Measurements from ENCODE around the gene RNF182. TPM values are rescaled to one million over a fixed set of nuclear protein-coding genes. Genes with fewer than 3 reads are reported as not detected.

The RNF182 gene
- polyA plus RNA-seq, 1 of the 3 experiments (the other 2 are of a cell fraction), result 8.0 TPM

- no peak for TF ChIP-seq CHD2 (IDR thresholded peaks at IDR 0.05; ENCODE audit: low read length, partially characterized antibody)
- TF ChIP-seq, protein P1, sequence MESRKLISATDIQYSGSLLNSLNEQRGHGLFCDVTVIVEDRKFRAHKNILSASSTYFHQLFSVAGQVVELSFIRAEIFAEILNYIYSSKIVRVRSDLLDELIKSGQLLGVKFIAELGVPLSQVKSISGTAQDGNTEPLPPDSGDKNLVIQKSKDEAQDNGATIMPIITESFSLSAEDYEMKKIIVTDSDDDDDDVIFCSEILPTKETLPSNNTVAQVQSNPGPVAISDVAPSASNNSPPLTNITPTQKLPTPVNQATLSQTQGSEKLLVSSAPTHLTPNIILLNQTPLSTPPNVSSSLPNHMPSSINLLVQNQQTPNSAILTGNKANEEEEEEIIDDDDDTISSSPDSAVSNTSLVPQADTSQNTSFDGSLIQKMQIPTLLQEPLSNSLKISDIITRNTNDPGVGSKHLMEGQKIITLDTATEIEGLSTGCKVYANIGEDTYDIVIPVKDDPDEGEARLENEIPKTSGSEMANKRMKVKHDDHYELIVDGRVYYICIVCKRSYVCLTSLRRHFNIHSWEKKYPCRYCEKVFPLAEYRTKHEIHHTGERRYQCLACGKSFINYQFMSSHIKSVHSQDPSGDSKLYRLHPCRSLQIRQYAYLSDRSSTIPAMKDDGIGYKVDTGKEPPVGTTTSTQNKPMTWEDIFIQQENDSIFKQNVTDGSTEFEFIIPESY (IDR thresholded peaks at IDR 0.05; ENCODE audit: borderline replicate concordance, low read depth), result no peak
- no peaks in the 10 kb centered on the region; the same call in 1 of the 2 replicates for H3K27me3 ChIP-seq (ENCODE audit: insufficient read depth)
- no peak overlapping the region for H3K4me2 ChIP-seq
- no peaks in the 10 kb centered on the region for H3K9me3 ChIP-seq
- no peak overlapping the region for H2AFZ ChIP-seq (ENCODE audit: low read depth)
- no peak for DNase-seq
- H3K4me3 ChIP-seq (ENCODE audit: low read depth in 2 of 2, low read length in 1 of 2), result no peak overlapping the region
- 59% methylated on average over 5 of the region's 5 CpGs for WGBS (ENCODE audit: low lambda C conversion rate)
- no peaks in the 10 kb centered on the region for H3K36me3 ChIP-seq (replicated peaks in 1 of 2; ENCODE audit: control insufficient read depth in 1 of 2, insufficient read depth in 2 of 2, low read length in 1 of 2)
- no peaks in the 10 kb centered on the region for H3K79me2 ChIP-seq (ENCODE audit: insufficient read depth)
- no peak overlapping the region for H3K27ac ChIP-seq (ENCODE audit: low read depth in 2 of 2, low read length in 1 of 2)
- no peaks in the 10 kb centered on the region for H3K4me1 ChIP-seq (ENCODE audit: control insufficient read depth in 1 of 2, insufficient read depth in 2 of 2, low read depth in 1 of 2, low read length in 1 of 2)
- ChIA-PET POLR2A (no interaction called here), CTCF (interaction anchor here (1.1 to 3.6 kb wide), 4 partner anchors 10 to 182 kb away, joined by 3 to 16 read pairs (median 16); no protein-coding TSS in a partner anchor)
- H4K20me1 ChIP-seq (ENCODE audit: insufficient read depth), result no peaks in the 10 kb centered on the region
- no peaks in the 10 kb centered on the region for H3F3A ChIP-seq (replicated peaks; ENCODE audit: insufficient read depth)
- H3K9me2 ChIP-seq, result no peaks in the 10 kb centered on the region
- H3K9ac ChIP-seq, result no peak overlapping the region
These were observed 40.4 kb upstream of the RNF182 start for GRCh38 chr6:13884397-13884796.

DNA sequence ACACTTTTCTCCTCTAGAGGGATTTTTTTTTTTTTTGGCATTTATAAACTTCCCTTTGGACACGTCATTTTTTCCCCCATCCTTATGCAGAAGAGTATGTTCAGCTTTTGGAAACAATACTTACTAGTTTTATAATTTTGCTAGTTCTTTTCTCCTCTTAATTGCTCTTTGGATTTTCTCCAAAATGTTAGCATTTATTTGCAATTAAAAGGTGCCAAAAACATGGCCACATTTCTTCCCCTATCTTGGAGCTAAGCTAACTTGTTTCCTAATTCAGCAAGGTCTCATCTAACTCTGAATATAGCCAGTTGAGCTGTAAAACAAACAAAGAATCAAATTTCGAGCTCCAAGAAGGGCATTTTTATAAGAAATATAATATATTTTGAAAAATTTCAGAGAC, 39.2 kb upstream of the RNF182 start:
- 44% methylated on average over 2 of the region's 2 CpGs for WGBS (ENCODE audit: low lambda C conversion rate)
- H3K36me3 ChIP-seq (replicated peaks in 1 of 2; ENCODE audit: control insufficient read depth in 1 of 2, insufficient read depth in 2 of 2, low read length in 1 of 2), result no peaks in the 10 kb centered on the region
- no peak for TF ChIP-seq FOXJ3 (CRISPR knock-in tag; IDR thresholded peaks at IDR 0.05)
- TF ChIP-seq, protein P2, sequence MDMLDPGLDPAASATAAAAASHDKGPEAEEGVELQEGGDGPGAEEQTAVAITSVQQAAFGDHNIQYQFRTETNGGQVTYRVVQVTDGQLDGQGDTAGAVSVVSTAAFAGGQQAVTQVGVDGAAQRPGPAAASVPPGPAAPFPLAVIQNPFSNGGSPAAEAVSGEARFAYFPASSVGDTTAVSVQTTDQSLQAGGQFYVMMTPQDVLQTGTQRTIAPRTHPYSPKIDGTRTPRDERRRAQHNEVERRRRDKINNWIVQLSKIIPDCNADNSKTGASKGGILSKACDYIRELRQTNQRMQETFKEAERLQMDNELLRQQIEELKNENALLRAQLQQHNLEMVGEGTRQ (IDR thresholded peaks at IDR 0.05; ENCODE audit: borderline replicate concordance, low read depth, low read length), result no peak
- TF ChIP-seq FOSL2 (IDR thresholded peaks at IDR 0.05; ENCODE audit: borderline replicate concordance, low read depth), result no peak
- TF ChIP-seq SIN3A (IDR thresholded peaks at IDR 0.05; ENCODE audit: borderline replicate concordance, low read depth, low read length), result no peak
- TF ChIP-seq MEF2A (IDR thresholded peaks at IDR 0.05; ENCODE audit: borderline replicate concordance, low read depth), result no peak
- no peak for TF ChIP-seq RFX5 (IDR thresholded peaks at IDR 0.05; ENCODE audit: low read length)
- no peak for TF ChIP-seq TAF1 (IDR thresholded peaks at IDR 0.05; ENCODE audit: borderline replicate concordance, low read depth, low read length)
- no peak for TF ChIP-seq USF1 (IDR thresholded peaks at IDR 0.05; ENCODE audit: borderline replicate concordance, low read depth)
- no peak for TF ChIP-seq GABPA (IDR thresholded peaks at IDR 0.05; ENCODE audit: low read depth)
- TF ChIP-seq MXI1 (IDR thresholded peaks at IDR 0.05; ENCODE audit: low read depth, low read length), result no peak
- TF ChIP-seq RXRA (IDR thresholded peaks at IDR 0.05; ENCODE audit: borderline replicate concordance, low read depth), result no peak
- TF ChIP-seq, protein P1 (IDR thresholded peaks at IDR 0.05; ENCODE audit: borderline replicate concordance, low read depth), result no peak
- no peak for TF ChIP-seq NFIC (IDR thresholded peaks at IDR 0.05; ENCODE audit: borderline replicate concordance)
- TF ChIP-seq, protein P3, sequence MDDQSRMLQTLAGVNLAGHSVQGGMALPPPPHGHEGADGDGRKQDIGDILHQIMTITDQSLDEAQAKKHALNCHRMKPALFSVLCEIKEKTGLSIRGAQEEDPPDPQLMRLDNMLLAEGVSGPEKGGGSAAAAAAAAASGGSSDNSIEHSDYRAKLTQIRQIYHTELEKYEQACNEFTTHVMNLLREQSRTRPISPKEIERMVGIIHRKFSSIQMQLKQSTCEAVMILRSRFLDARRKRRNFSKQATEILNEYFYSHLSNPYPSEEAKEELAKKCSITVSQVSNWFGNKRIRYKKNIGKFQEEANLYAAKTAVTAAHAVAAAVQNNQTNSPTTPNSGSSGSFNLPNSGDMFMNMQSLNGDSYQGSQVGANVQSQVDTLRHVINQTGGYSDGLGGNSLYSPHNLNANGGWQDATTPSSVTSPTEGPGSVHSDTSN (IDR thresholded peaks at IDR 0.05), result no peak
- no peaks in the 10 kb centered on the region for H3K9me3 ChIP-seq
- H3K9me2 ChIP-seq, result no peaks in the 10 kb centered on the region
- no peak overlapping the region for H3K9ac ChIP-seq
- H3K27me3 ChIP-seq (ENCODE audit: insufficient read depth), result no peaks in the 10 kb centered on the region; the same call in 1 of the 2 replicates
- no peak overlapping the region for H2AFZ ChIP-seq (ENCODE audit: low read depth)
- H3K4me3 ChIP-seq (ENCODE audit: low read depth in 2 of 2, low read length in 1 of 2), result no peak overlapping the region
- DNase-seq, result no peak
- H4K20me1 ChIP-seq (ENCODE audit: insufficient read depth), result no peaks in the 10 kb centered on the region
- ChIA-PET CTCF (interaction anchor here (3.0 to 3.6 kb wide), 3 partner anchors 12 to 181 kb away, joined by 16 read pairs; no protein-coding TSS in a partner anchor), POLR2A (no interaction called here)
- H3K79me2 ChIP-seq (ENCODE audit: insufficient read depth), result no peaks in the 10 kb centered on the region
- H3K4me1 ChIP-seq (ENCODE audit: control insufficient read depth in 1 of 2, insufficient read depth in 2 of 2, low read depth in 1 of 2, low read length in 1 of 2), result no peaks in the 10 kb centered on the region
- H3K27ac ChIP-seq (ENCODE audit: low read depth in 2 of 2, low read length in 1 of 2), result no peak overlapping the region
- H3F3A ChIP-seq (replicated peaks; ENCODE audit: insufficient read depth), result no peaks in the 10 kb centered on the region
- no peak overlapping the region for H3K4me2 ChIP-seq
